Jurkat, Clone E6-1 (cell line): ENCODE results near the gene HDAC4.

Experiments
- DNase-seq: peaks from one replicate; pipeline ENCODE4 v3.0.0-alpha.2; 2011; ENCODE audit warnings: low read depth, low spot score
- H3K4me3 ChIP-seq: 2 replicates; pipeline ENCODE4 v1.5.1; 2011; ENCODE audit warnings: mild to moderate bottlenecking, low read length, control low read depth, moderate library complexity

Gene HDAC4

GRCh38 chr2:239164335-239164871 lies 236.4 kb downstream of the HDAC4 start:
- DNase-seq: peak; percentile 93

DNA sequence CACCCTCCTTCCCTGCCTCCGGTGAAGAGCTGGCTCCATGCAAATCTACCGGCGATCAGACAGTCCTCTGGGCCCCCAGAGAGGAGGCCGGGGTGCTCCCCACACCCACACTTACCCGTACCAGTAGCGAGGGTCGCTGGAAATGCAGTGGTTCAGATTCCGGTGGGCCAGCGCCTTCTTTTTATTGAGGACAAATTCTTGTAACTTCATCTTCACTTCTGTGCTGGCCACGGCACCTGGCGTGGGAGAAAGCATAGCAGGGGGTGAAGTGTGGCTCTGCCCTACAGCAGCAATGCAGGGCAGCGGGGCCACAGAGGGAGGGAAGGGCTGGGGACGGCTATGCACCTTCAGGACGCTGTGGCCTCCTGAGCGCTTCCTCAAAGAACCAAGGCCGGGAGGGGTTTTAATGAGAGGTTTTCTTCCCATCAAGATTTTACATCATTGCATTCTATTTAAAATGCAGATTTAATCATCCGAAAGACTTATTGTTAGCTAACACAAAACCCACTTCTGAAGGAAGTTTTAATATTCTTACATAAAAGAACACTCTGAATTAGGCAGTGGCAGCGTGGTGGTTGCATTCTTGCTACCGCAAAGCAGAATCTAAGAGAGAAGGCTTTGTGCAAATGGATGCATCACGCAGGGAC lies 237.0 kb downstream of the HDAC4 start:
- DNase-seq: no peak
- peak overlapping the region; percentile 16 for H3K4me3 ChIP-seq

More at GRCh38 chr2:239164335-239164871, 236.4 kb downstream of the HDAC4 start:
- H3K4me3 ChIP-seq: peak overlapping the region; percentile 16

GRCh38 chr2:239162976-239163687 lies 237.7 kb downstream of the HDAC4 start:
- H3K4me3 ChIP-seq: no peak overlapping the region
- DNase-seq: no peak

GRCh38 chr2:239162141-239162821 lies 238.5 kb downstream of the HDAC4 start:
- no peak overlapping the region for H3K4me3 ChIP-seq
- DNase-seq: no peak

GRCh38 chr2:239161711-239162140 lies 239.1 kb downstream of the HDAC4 start:
- no peak for DNase-seq
- no peak overlapping the region for H3K4me3 ChIP-seq

- no peak overlapping the region for H3K4me3 ChIP-seq
- DNase-seq: no peak
These were observed 240.3 kb downstream of the HDAC4 start for GRCh38 chr2:239160226-239161143.

DNA sequence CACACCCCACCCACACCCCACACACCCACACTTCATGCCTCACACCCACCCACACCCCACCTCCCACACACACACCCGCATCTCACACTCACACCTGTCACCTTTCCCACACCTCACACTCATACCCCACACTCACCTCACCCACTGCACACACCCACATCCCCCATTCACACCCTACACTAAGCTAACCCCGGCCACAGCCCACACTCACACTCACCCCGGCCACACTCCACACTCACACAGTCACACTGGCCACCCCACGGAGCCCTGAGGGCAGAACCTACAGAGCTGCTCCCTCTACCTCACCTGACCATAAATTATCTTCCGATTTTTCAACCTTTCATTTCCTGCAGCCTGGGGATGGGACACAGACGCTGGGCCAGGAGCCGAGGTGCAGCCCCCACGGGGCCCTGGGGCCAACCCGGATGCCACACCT lies 241.3 kb downstream of the HDAC4 start:
- DNase-seq: no peak
- no peak overlapping the region for H3K4me3 ChIP-seq

DNA sequence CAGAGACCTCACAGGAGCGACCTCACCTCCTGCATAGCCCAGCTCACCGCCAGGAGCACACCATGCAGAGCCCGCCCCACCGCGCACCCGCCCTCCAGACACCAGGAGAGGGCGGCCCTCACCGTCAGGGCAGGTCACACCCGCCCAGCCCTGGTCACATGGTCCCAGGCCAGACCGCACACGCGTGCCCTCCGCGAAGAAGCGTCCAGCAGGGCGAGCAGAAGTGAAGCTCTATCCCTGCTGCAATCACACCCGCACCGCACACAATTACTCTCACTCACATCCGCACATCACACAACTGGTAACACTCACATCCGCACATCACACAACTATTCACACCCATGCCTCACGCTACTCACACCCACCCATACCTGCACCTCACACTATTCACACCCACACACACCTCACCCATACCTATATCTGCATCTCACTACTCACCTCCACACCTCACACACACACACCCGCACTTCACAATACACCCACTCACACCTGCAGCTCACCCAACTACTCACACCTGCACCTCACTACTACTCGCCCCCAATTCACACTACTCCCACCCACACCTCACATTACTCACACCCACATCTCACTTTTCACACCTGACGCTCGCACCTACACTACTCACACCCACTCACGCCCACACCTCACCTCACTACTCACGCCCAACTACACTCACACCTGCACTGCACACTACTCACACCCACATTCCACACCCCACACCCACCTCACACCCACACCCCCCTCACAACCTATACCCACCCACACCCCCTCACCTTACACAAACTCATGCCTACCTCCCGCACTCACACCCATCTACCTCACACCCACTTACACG lies 242.0 kb downstream of the HDAC4 start:
- H3K4me3 ChIP-seq: no peak overlapping the region
- DNase-seq: no peak

DNA sequence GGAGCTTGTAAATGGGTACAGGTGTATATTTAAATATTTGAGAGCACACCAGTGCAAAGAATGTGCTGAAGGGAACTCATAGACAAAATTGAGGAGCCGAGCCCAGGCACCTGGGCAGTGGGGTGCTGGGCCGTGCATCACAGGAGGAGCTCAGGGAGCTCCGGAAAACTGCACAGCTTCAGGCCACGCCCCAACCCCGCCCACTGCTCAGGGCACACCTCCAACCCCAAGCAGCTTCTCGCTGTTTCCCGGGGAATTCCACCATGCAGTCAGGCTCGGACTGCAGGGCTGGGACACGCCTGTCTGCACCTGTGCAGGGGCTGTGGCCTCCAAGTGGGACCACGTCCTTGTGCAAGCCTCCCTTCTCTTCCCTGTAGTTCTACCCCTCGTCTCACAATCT lies 243.0 kb downstream of the HDAC4 start:
- DNase-seq: no peak
- no peak overlapping the region for H3K4me3 ChIP-seq

- no peak for DNase-seq
- H3K4me3 ChIP-seq: no peak overlapping the region
These were observed 243.6 kb downstream of the HDAC4 start for GRCh38 chr2:239157269-239157668.

DNA sequence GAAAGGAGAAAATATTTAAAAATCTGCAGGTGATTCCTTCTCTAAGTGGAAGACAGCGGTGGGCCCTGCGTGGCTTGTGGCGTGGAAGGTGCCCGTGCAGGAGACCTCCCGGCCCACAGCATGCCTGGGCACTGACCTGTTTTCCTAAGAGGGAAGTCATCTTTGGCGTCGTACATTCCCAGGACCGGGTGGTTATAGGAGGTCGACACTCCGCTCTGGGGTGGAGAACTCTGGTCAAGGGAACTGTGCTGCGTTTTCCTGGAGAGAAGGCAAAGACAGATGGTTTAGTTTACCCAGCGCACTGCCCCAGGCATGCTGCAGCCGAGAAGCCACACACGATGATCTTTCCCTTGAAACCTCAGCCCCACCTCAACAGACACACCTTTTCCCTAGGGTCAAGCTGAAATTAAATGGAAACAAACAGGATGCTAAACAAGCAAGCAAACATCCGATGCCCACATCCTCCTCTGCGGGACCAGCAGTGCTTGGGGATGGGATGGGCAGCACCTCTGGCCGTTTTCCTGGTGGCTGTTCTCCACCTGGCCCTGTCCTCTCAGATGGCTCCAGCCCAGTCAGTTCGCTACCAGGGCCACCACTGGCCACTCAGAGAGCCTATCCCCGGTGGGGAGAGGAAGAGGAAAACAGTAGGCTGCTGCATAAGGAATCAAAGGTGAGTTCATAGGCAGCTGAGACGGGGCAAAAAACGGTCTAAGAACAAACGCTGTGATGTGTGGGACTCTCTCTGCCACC lies 244.1 kb downstream of the HDAC4 start:
- DNase-seq: no peak

DNA sequence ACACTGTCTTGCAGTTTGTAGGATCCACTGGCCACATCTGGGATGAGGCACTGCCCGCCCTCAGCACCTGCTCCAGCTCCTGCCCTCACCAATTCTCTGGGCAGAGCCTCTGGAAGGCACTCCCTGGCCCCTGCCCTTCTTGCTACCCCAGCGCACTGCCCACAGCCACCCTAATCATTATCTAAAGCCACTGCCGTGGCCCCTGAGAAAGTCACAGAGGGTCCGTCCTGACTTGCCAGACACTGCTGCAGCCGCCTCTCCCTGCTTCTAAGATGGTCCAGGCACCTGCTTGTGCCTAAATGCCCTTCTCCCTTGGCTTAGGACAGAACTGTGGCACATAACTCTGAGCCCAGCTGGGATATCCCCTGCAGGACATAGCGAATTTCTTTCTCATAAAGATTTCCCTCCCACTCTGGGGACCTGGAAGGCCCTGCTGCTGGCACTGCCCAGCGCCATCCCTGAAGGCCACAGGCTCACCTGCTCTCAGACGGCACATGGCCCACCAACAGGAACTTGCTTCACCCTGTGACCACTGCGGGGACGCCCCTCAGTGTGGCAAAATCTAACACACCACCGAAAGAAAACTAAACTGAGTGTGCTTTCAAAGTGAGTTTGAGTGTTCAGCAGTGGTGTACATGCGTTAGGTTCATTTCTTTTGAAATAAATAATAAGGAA lies 244.9 kb downstream of the HDAC4 start:
- no peak overlapping the region for H3K4me3 ChIP-seq
- no peak for DNase-seq

More for the DNA sequence above, 244.1 kb downstream of the HDAC4 start:
- no peak overlapping the region for H3K4me3 ChIP-seq

- no peak for DNase-seq
- no peak overlapping the region for H3K4me3 ChIP-seq
These were observed 245.6 kb downstream of the HDAC4 start for GRCh38 chr2:239154971-239155805.

GRCh38 chr2:239153806-239154591 lies 246.8 kb downstream of the HDAC4 start:
- peak; percentile 20 for DNase-seq
- no peak overlapping the region for H3K4me3 ChIP-seq

GRCh38 chr2:239152916-239153305 lies 247.9 kb downstream of the HDAC4 start:
- no peak for DNase-seq
- H3K4me3 ChIP-seq: no peak overlapping the region
